Osteoblast (primary cell): Measurements from ENCODE around the gene DNAH6. TPM values are rescaled to one million over a fixed set of nuclear protein-coding genes. Genes with fewer than 3 reads are reported as not detected.

Experiments
- DNase-seq: peaks from one replicate; pipeline ENCODE4 v3.0.0; 2011; ENCODE audit warnings: low spot score, mixed read lengths; ENCODE audit not compliant: insufficient read length; ENCODE audit errors: missing footprints
- H2AFZ ChIP-seq: 2 replicates; pipeline ENCODE4 v1.6.0; 2011; ENCODE audit warnings: mild to moderate bottlenecking, low read length
- H3K27ac ChIP-seq: 2 replicates; pipeline ENCODE4 v1.5.1; 2011; ENCODE audit warnings: mild to moderate bottlenecking, low read depth, low read length, moderate library complexity
- H3K27me3 ChIP-seq: 2 replicates; pipeline ENCODE4 v1.6.0; 2012; ENCODE audit warnings: mild to moderate bottlenecking, control low read depth, inconsistent platforms, low read length, moderate library complexity; ENCODE audit not compliant: insufficient read depth
- H3K36me3 ChIP-seq: 2 replicates; pipeline ENCODE4 v1.5.1; 2011; ENCODE audit warnings: mild to moderate bottlenecking, low read length, control low read depth, moderate library complexity; ENCODE audit not compliant: insufficient read depth
- H3K4me1 ChIP-seq: 2 replicates; pipeline ENCODE4 v1.5.1; 2011; ENCODE audit warnings: mild to moderate bottlenecking, low read length, control low read depth, moderate library complexity; ENCODE audit not compliant: insufficient read depth
- H3K4me2 ChIP-seq: 2 replicates; pipeline ENCODE4 v1.6.0; 2011; ENCODE audit warnings: mild to moderate bottlenecking, low read length; ENCODE audit not compliant: insufficient read depth
- H3K4me3 ChIP-seq: fragments of 200-600 bp; sonication (generic); 3 replicates; pipeline ENCODE4 v1.5.1; 2012; ENCODE audit warnings: mild to moderate bottlenecking, low read length, inconsistent platforms; ENCODE audit not compliant: insufficient read depth
- H3K79me2 ChIP-seq: 2 replicates; pipeline ENCODE4 v1.6.0; 2012; ENCODE audit warnings: mild to moderate bottlenecking, low read length, control low read depth, inconsistent platforms; ENCODE audit not compliant: insufficient read depth
- H3K9me3 ChIP-seq: 2 replicates; pipeline ENCODE4 v1.5.1; 2011; ENCODE audit warnings: low read depth, low read length, control low read depth
- H4K20me1 ChIP-seq: 2 replicates; pipeline ENCODE4 v1.6.0; 2012; ENCODE audit warnings: mild to moderate bottlenecking, low read length, control low read depth; ENCODE audit not compliant: insufficient read depth
- CTCF ChIP-seq: IDR thresholded peaks from 2 replicates; pipeline ENCODE4 v1.5.1; 2011; ENCODE audit warnings: mild to moderate bottlenecking, low read depth, low read length, moderate library complexity; ENCODE audit errors: extremely low read depth
- total RNA-seq: library from RNA; depleted of rRNA; stranded (reverse); fragments of >200 nt; gene quantifications from 2 replicates; pipeline ENCODE4 v1.2.3, GENCODE V29; 2012

Gene DNAH6
- total RNA-seq, 1 donor: 0.36 TPM

GRCh38 chr2:84694088-84694622 lies 177.9 kb downstream of the DNAH6 start:
- Histone ChIP-seq H3K4me1 (no peaks in the 10 kb centered on the region), H3K79me2 (no peaks in the 10 kb centered on the region), H3K27me3 (no peaks in the 10 kb centered on the region), H3K9me3 (no peaks in the 10 kb centered on the region), H3K27ac (no peak overlapping the region), H3K4me2 (no peak overlapping the region), H3K36me3 (no peaks in the 10 kb centered on the region), H4K20me1 (no peaks in the 10 kb centered on the region), H2AFZ (no peak overlapping the region), H3K4me3 (no peak overlapping the region)
- TF ChIP-seq CTCF: no peak
- DNase-seq: no peak

GRCh38 chr2:84697895-84698294 lies 181.6 kb downstream of the DNAH6 start:
- no peak for DNase-seq
- no peaks in the 10 kb centered on the region for H3K9me3 ChIP-seq
- H4K20me1 ChIP-seq: no peaks in the 10 kb centered on the region
- no peak overlapping the region for H3K4me3 ChIP-seq
- no peak overlapping the region for H3K4me2 ChIP-seq
- no peaks in the 10 kb centered on the region for H3K79me2 ChIP-seq
- peaks cover 8% of the 10 kb centered on the region for H3K4me1 ChIP-seq
- TF ChIP-seq CTCF: no peak
- H2AFZ ChIP-seq: no peak overlapping the region
- no peaks in the 10 kb centered on the region for H3K36me3 ChIP-seq
- no peaks in the 10 kb centered on the region for H3K27me3 ChIP-seq
- no peak overlapping the region for H3K27ac ChIP-seq

GRCh38 chr2:84700006-84700405 lies 183.7 kb downstream of the DNAH6 start:
- Histone ChIP-seq H3K79me2 (no peaks in the 10 kb centered on the region), H4K20me1 (no peaks in the 10 kb centered on the region), H3K36me3 (no peaks in the 10 kb centered on the region), H3K27me3 (no peaks in the 10 kb centered on the region), H3K4me3 (no peak overlapping the region), H2AFZ (no peak overlapping the region), H3K4me1 (peaks cover 8% of the 10 kb centered on the region), H3K27ac (no peak overlapping the region), H3K4me2 (no peak overlapping the region), H3K9me3 (no peaks in the 10 kb centered on the region)
- TF ChIP-seq CTCF: no peak
- DNase-seq: no peak

- H3K4me3 ChIP-seq: no peak overlapping the region
- H3K4me2 ChIP-seq: no peak overlapping the region
- no peaks in the 10 kb centered on the region for H3K79me2 ChIP-seq
- H3K4me1 ChIP-seq: peaks cover 8% of the 10 kb centered on the region
- H3K36me3 ChIP-seq: no peaks in the 10 kb centered on the region
- H3K9me3 ChIP-seq: no peaks in the 10 kb centered on the region
- H2AFZ ChIP-seq: peak overlapping the region; percentile 71
- H3K27me3 ChIP-seq: no peaks in the 10 kb centered on the region
- no peak for TF ChIP-seq CTCF
- H3K27ac ChIP-seq: peak overlapping the region; percentile 38
- DNase-seq: peak; percentile 70
- no peaks in the 10 kb centered on the region for H4K20me1 ChIP-seq
Observed at GRCh38 chr2:84701880-84702279, 185.6 kb downstream of the DNAH6 start.
